H9 (cell line): Measurements from ENCODE around the gene FBXL13. TPM values are rescaled to one million over a fixed set of nuclear protein-coding genes. Genes with fewer than 3 reads are reported as not detected.

Experiments used
- DNase-seq: peaks from one replicate; pipeline ENCODE4 v3.0.0-alpha.2; 2017
- H2AFZ ChIP-seq: one replicate; pipeline ENCODE4 v1.6.1; 2013; ENCODE audit warnings: mild to moderate bottlenecking, low read length, control low read depth, moderate library complexity
- H2AK5ac ChIP-seq: 2 replicates; pipeline ENCODE4 v1.6.1; 2013; ENCODE audit warnings: low read length, control low read depth, mixed read lengths; ENCODE audit not compliant: insufficient read length
- H2BK120ac ChIP-seq: one replicate; pipeline ENCODE4 v1.6.1; 2013; ENCODE audit warnings: low read depth, mild to moderate bottlenecking, low read length, control low read depth, inconsistent platforms; ENCODE audit not compliant: poor library complexity, severe bottlenecking
- H2BK12ac ChIP-seq: 2 replicates; pipeline ENCODE4 v1.6.1; 2013; ENCODE audit warnings: low read length, control low read depth, mixed read lengths, low read depth; ENCODE audit not compliant: insufficient read length
- H2BK15ac ChIP-seq: 2 replicates; pipeline ENCODE4 v1.6.1; 2013; ENCODE audit warnings: low read depth, low read length, control low read depth
- H2BK20ac ChIP-seq: one replicate; pipeline ENCODE4 v1.6.1; 2013; ENCODE audit warnings: low read depth, mild to moderate bottlenecking, low read length, control low read depth, inconsistent platforms; ENCODE audit not compliant: poor library complexity, severe bottlenecking
- H2BK5ac ChIP-seq: 2 replicates; pipeline ENCODE4 v1.6.1; 2013; ENCODE audit warnings: low read length, control low read depth, mixed read lengths; ENCODE audit not compliant: insufficient read length
- H3K14ac ChIP-seq: 2 replicates; pipeline ENCODE4 v1.6.1; 2013; ENCODE audit warnings: low read length, control low read depth; ENCODE audit not compliant: insufficient read depth
- H3K18ac ChIP-seq: 2 replicates; pipeline ENCODE4 v1.6.1; 2013; ENCODE audit warnings: low read depth, mild to moderate bottlenecking, mixed read lengths, low read length, control low read depth; ENCODE audit not compliant: insufficient read length
- H3K23ac ChIP-seq: 2 replicates; pipeline ENCODE4 v1.6.1; 2013; ENCODE audit warnings: low read length, control low read depth, mixed read lengths, low read depth; ENCODE audit not compliant: insufficient read length
- H3K23me2 ChIP-seq: 2 replicates; pipeline ENCODE4 v1.6.1; 2013; ENCODE audit warnings: low read depth, mild to moderate bottlenecking, mixed read lengths, low read length, control low read depth; ENCODE audit not compliant: insufficient read length, poor library complexity, severe bottlenecking
- H3K27ac ChIP-seq: 2 replicates; pipeline ENCODE4 v1.5.1; 2013; ENCODE audit warnings: low read length, control low read depth, mixed read lengths, low read depth; ENCODE audit not compliant: insufficient read length
- H3K27me3 ChIP-seq: 2 replicates; pipeline ENCODE4 v1.6.1; 2013; ENCODE audit warnings: low read length, control low read depth, inconsistent platforms; ENCODE audit not compliant: insufficient read depth
- H3K4ac ChIP-seq: 2 replicates; pipeline ENCODE4 v1.6.1; 2013; ENCODE audit warnings: low read depth, mild to moderate bottlenecking, control low read depth, inconsistent platforms, low read length, moderate library complexity
- H3K4me1 ChIP-seq: 2 replicates; pipeline ENCODE4 v1.6.1; 2013; ENCODE audit warnings: low read length, control low read depth, inconsistent platforms; ENCODE audit not compliant: insufficient read depth
- H3K4me2 ChIP-seq: 2 replicates; pipeline ENCODE4 v1.6.1; 2013; ENCODE audit warnings: low read length, control low read depth, mixed read lengths; ENCODE audit not compliant: insufficient read length, insufficient read depth
- H3K56ac ChIP-seq: 2 replicates; pipeline ENCODE4 v1.6.1; 2013; ENCODE audit warnings: low read depth, mild to moderate bottlenecking, mixed read lengths, low read length, control low read depth; ENCODE audit not compliant: insufficient read length
- H3K79me1 ChIP-seq: 2 replicates; pipeline ENCODE4 v1.6.1; 2013; ENCODE audit warnings: low read depth, mild to moderate bottlenecking, moderate library complexity, low read length, control low read depth, inconsistent platforms; ENCODE audit not compliant: insufficient read depth, poor library complexity, severe bottlenecking
- H3K79me2 ChIP-seq: 2 replicates; pipeline ENCODE4 v1.6.1; 2013; ENCODE audit warnings: low read length, control low read depth, inconsistent platforms; ENCODE audit not compliant: insufficient read depth
- H3K9ac ChIP-seq: 2 replicates; pipeline ENCODE4 v1.6.1; 2013; ENCODE audit warnings: low read length, control low read depth, mixed read lengths; ENCODE audit not compliant: insufficient read length; ENCODE audit errors: extremely low read depth
- H3K9me3 ChIP-seq: one replicate; pipeline ENCODE4 v1.6.1; 2013; ENCODE audit warnings: low read depth, low read length, inconsistent platforms; ENCODE audit not compliant: control insufficient read depth
- H3T11ph ChIP-seq: one replicate; pipeline ENCODE4 v1.6.1; 2013; ENCODE audit warnings: mild to moderate bottlenecking, low read length, control low read depth, inconsistent platforms
- H4K20me1 ChIP-seq: one replicate; pipeline ENCODE4 v1.6.1; 2013; ENCODE audit not compliant: control insufficient read depth, insufficient read length, insufficient read depth
- H4K5ac ChIP-seq: 2 replicates; pipeline ENCODE4 v1.6.1; 2013; ENCODE audit warnings: low read depth, mild to moderate bottlenecking, mixed read lengths, low read length, control low read depth; ENCODE audit not compliant: insufficient read length
- H4K8ac ChIP-seq: replicated peaks from 2 replicates; pipeline ENCODE4 v1.6.1; 2013; ENCODE audit warnings: low read length, control low read depth, mixed read lengths, low read depth; ENCODE audit not compliant: insufficient read length
- H4K91ac ChIP-seq: 2 replicates; pipeline ENCODE4 v1.6.1; 2013; ENCODE audit warnings: low read depth, mild to moderate bottlenecking, moderate library complexity, mixed read lengths, low read length, control low read depth; ENCODE audit not compliant: insufficient read length
- H3K27ac Mint-ChIP-seq, 3 experiments: 2 replicates in 2 of 3; 3 replicates in 1 of 3; pipeline ENCODE4 v1.8.0; 2020 to 2021; ENCODE audit warnings: mixed read lengths in 3 of 3, mild to moderate bottlenecking in 1 of 3, moderate library complexity in 1 of 3
- H3K27me3 Mint-ChIP-seq: 2 replicates; pipeline ENCODE4 v1.8.0; 2021; ENCODE audit warnings: low read depth, mild to moderate bottlenecking, moderate library complexity, mixed read lengths
- H3K36me3 Mint-ChIP-seq, 3 experiments: 2 replicates in 2 of 3; 3 replicates in 1 of 3; pipeline ENCODE4 v1.8.0; 2020 to 2021; ENCODE audit warnings: low read depth in 3 of 3, mixed read lengths in 3 of 3; ENCODE audit not compliant: insufficient read depth in 1 of 3
- H3K4me1 Mint-ChIP-seq, 2 experiments: 2 replicates each; pipeline ENCODE4 v1.8.0; 2020; ENCODE audit warnings: mixed read lengths in 2 of 2
- H3K4me3 Mint-ChIP-seq, 2 experiments: 2 replicates in 1 of 2; 3 replicates in 1 of 2; pipeline ENCODE4 v1.8.0; 2020 to 2021; ENCODE audit warnings: mild to moderate bottlenecking in 2 of 2, mixed read lengths in 2 of 2, moderate library complexity in 1 of 2
- H3K9me3 Mint-ChIP-seq, 2 experiments: 2 replicates in 1 of 2; 3 replicates in 1 of 2; pipeline ENCODE4 v1.8.0; 2020; ENCODE audit warnings: mild to moderate bottlenecking in 2 of 2, mixed read lengths in 2 of 2, moderate library complexity in 1 of 2
- CTCF ChIP-seq: fragments of 200-600 bp; sonication (generic); conservative IDR thresholded peaks from 3 replicates; pipeline ENCODE4 v1.8.0; 2021; ENCODE audit warnings: antibody characterized with exemption, mild to moderate bottlenecking
- WGBS: extraction: QIAGEN DNeasy Blood & Tissue Kit; methylation state at CpG from one replicate; pipeline ENCODE4 v1.1.7; 2013; ENCODE audit warnings: missing lambda C conversion rate, low lambda C conversion rate, mixed read lengths; ENCODE audit not compliant: insufficient read length; ENCODE audit errors: extremely low coverage; 5-methylcytosine and 5-hydroxymethylcytosine counted together
- total RNA-seq: library from RNA; stranded (reverse); gene quantifications from 2 replicates; pipeline ENCODE4 v1.2.1, GENCODE V29; 2021

The FBXL13 gene
- total RNA-seq, 1 experiment from 2014 or later: 4.4 TPM

GRCh38 chr7:102897856-102898531 lies 176.6 kb downstream of the FBXL13 start:
- Histone ChIP-seq H3K23me2 (no peaks in the 10 kb centered on the region), H2AK5ac (no peak overlapping the region), H3K27me3 (no peaks in the 10 kb centered on the region), H2BK20ac (no peak overlapping the region), H2BK120ac (no peak overlapping the region), H3K79me1 (no peaks in the 10 kb centered on the region), H3K4ac (no peak overlapping the region), H2BK15ac (no peak overlapping the region), H4K8ac (no peak overlapping the region), H3K14ac (no peak overlapping the region), H4K20me1 (no peaks in the 10 kb centered on the region), H3K9me3 (no peaks in the 10 kb centered on the region), H3T11ph (no peak overlapping the region), H3K56ac (no peak overlapping the region), H3K18ac (no peak overlapping the region), H3K4me1 (no peaks in the 10 kb centered on the region; the same call in 1 of the 2 replicates), H3K23ac (no peak overlapping the region), H3K27ac (no peak overlapping the region), H3K79me2 (no peaks in the 10 kb centered on the region), H4K5ac (no peak overlapping the region), H3K4me2 (no peak overlapping the region), H3K9ac (no peak overlapping the region), H4K91ac (no peak overlapping the region), H2BK5ac (no peak overlapping the region), H2AFZ (no peak overlapping the region), H2BK12ac (no peak overlapping the region)
- Mint-ChIP-seq H3K9me3 (no peaks in the 10 kb centered on the region), H3K36me3 (no peaks in the 10 kb centered on the region; a peak in 1 of 7 replicates), H3K4me1 (peaks cover 4 to 7% of the 10 kb centered on the region in 2 experiments; a peak in 2 of 4 replicates), H3K27me3 (no peaks in the 10 kb centered on the region), H3K4me3 (no peak overlapping the region), H3K27ac (no peak overlapping the region; a peak in 1 of 7 replicates)
- DNase-seq: no peak
- WGBS: no CpG with 5 or more reads among the region's 5 CpGs
- TF ChIP-seq CTCF: no peak
